Measurements from ENCODE around the gene GRB10.

Gene GRB10

DNA sequence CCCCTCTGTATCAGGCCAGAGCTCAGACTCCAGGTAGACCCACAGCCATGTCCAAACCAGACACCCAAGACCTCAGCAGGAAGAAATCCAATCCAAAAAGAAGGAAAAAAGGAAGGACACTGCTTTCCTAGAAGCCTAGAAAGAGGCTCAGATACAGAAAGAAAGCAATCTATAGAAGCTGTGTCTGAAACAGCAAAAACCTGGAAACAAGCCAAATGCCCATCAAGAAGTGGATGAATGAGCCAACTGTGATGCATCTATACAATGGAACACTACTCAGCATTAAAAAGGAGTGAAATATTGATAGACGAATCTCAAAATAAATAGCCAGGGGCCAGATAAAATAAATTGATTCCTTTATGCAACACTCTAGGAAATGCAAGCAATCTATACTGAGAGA is 31.6 kb downstream of the GRB10 start:
- Histone ChIP-seq H3K4me2 (ENCODE audit: insufficient read depth, low read length) (no peak overlapping the region), H3K4me3 (ENCODE audit: low read depth in 1 of 2, low read length in 2 of 2) (no peak overlapping the region)
- ATAC-seq (ENCODE audit: insufficient read depth, low read depth): no peak

DNA sequence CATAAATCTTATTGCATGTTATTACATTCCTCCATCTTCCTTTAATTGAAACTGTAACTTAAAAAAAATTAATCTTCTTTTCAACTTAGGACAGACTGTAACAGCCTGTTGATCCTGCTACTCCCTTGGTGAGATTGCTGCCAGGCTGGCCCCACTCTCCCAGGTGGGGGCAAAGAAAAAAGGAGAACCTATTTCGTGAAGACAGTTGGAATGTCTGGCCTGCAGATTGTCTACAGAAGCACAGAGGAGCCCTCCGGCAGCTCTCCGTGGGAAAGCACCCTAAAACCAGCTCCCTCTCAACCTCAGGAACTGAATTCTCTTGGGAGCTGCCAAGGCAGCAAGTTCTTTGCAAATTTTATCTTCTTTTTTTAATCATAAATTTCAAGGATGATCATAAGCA is 32.8 kb downstream of the GRB10 start:
- Histone ChIP-seq H3K27me3 (ENCODE audit: insufficient read depth, low read length, poor library complexity) (no peaks in the 10 kb centered on the region), H2AFZ (ENCODE audit: low read depth, low read length) (no peak overlapping the region), H3K27ac (ENCODE audit: low read length) (no peak overlapping the region), H3K4me3 (ENCODE audit: low read depth in 1 of 2, low read length in 2 of 2) (no peak overlapping the region), H3K9me3 (ENCODE audit: insufficient read depth, low read length, severe bottlenecking) (no peaks in the 10 kb centered on the region), H3K4me1 (ENCODE audit: insufficient read depth, low read length) (no peaks in the 10 kb centered on the region), H3K4me2 (ENCODE audit: insufficient read depth, low read length) (no peak overlapping the region), H4K20me1 (ENCODE audit: insufficient read depth, low read length) (no peaks in the 10 kb centered on the region), H3K9ac (ENCODE audit: low read depth, low read length) (no peak overlapping the region), H3K36me3 (ENCODE audit: insufficient read depth, low read length) (no peaks in the 10 kb centered on the region), H3K79me2 (ENCODE audit: insufficient read depth, low read length) (no peaks in the 10 kb centered on the region)
- no peak for ATAC-seq (ENCODE audit: insufficient read depth, low read depth)
- no peak for DNase-seq
- no peak for TF ChIP-seq EZH2 (IDR thresholded peaks at IDR 0.05; ENCODE audit: borderline replicate concordance, low read depth, low read length, severe bottlenecking)
- TF ChIP-seq, protein P1, sequence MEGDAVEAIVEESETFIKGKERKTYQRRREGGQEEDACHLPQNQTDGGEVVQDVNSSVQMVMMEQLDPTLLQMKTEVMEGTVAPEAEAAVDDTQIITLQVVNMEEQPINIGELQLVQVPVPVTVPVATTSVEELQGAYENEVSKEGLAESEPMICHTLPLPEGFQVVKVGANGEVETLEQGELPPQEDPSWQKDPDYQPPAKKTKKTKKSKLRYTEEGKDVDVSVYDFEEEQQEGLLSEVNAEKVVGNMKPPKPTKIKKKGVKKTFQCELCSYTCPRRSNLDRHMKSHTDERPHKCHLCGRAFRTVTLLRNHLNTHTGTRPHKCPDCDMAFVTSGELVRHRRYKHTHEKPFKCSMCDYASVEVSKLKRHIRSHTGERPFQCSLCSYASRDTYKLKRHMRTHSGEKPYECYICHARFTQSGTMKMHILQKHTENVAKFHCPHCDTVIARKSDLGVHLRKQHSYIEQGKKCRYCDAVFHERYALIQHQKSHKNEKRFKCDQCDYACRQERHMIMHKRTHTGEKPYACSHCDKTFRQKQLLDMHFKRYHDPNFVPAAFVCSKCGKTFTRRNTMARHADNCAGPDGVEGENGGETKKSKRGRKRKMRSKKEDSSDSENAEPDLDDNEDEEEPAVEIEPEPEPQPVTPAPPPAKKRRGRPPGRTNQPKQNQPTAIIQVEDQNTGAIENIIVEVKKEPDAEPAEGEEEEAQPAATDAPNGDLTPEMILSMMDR (IDR thresholded peaks at IDR 0.05; ENCODE audit: borderline replicate concordance, extremely low read depth, low read length, poor library complexity, severe bottlenecking): no peak

More for the DNA sequence above, 31.6 kb downstream of the GRB10 start:
- Histone ChIP-seq H3K4me1 (ENCODE audit: insufficient read depth, low read length) (no peaks in the 10 kb centered on the region), H3K27ac (ENCODE audit: low read length) (no peak overlapping the region), H3K27me3 (ENCODE audit: insufficient read depth, low read length, poor library complexity) (no peaks in the 10 kb centered on the region), H3K36me3 (ENCODE audit: insufficient read depth, low read length) (no peaks in the 10 kb centered on the region), H3K79me2 (ENCODE audit: insufficient read depth, low read length) (no peaks in the 10 kb centered on the region), H3K9ac (ENCODE audit: low read depth, low read length) (no peak overlapping the region), H2AFZ (ENCODE audit: low read depth, low read length) (no peak overlapping the region), H4K20me1 (ENCODE audit: insufficient read depth, low read length) (no peaks in the 10 kb centered on the region), H3K9me3 (ENCODE audit: insufficient read depth, low read length, severe bottlenecking) (no peaks in the 10 kb centered on the region)
- no peak for DNase-seq
- TF ChIP-seq, protein P1 (IDR thresholded peaks at IDR 0.05; ENCODE audit: borderline replicate concordance, extremely low read depth, low read length, poor library complexity, severe bottlenecking): no peak
- no peak for TF ChIP-seq EZH2 (IDR thresholded peaks at IDR 0.05; ENCODE audit: borderline replicate concordance, low read depth, low read length, severe bottlenecking)

DNA sequence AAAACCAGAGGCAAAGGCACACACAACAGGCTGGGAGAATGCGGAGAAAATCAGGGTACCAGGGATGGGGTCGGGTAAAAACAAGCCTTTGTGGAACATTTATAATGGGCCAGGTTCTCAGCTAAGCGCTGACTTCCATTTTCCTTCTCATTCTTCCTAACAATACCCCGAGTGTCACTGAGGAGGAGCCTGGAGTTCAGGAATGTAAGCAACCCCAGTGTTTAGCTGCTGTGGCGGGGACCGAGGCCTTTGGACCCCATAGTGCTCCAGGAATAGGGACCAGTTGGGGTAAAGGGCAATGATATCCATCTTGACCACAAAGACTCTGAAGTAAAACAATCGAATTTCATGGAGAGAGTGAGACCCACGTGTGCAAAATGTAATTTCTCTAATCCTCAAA is 34.2 kb downstream of the GRB10 start:
- no peak overlapping the region for H3K9ac ChIP-seq (ENCODE audit: low read depth, low read length)
- no peaks in the 10 kb centered on the region for H3K4me1 ChIP-seq (ENCODE audit: insufficient read depth, low read length)
- no peak for TF ChIP-seq EZH2 (IDR thresholded peaks at IDR 0.05; ENCODE audit: borderline replicate concordance, low read depth, low read length, severe bottlenecking)
- TF ChIP-seq, protein P1 (IDR thresholded peaks at IDR 0.05; ENCODE audit: borderline replicate concordance, extremely low read depth, low read length, poor library complexity, severe bottlenecking): no peak
- H3K27me3 ChIP-seq (ENCODE audit: insufficient read depth, low read length, poor library complexity): no peaks in the 10 kb centered on the region
- ATAC-seq (ENCODE audit: insufficient read depth, low read depth) (no peak), DNase-seq (no peak)
- no peaks in the 10 kb centered on the region for H3K9me3 ChIP-seq (ENCODE audit: insufficient read depth, low read length, severe bottlenecking)
- H2AFZ ChIP-seq (ENCODE audit: low read depth, low read length): no peak overlapping the region
- H3K79me2 ChIP-seq (ENCODE audit: insufficient read depth, low read length): no peaks in the 10 kb centered on the region
- H3K4me2 ChIP-seq (ENCODE audit: insufficient read depth, low read length): no peak overlapping the region
- no peak overlapping the region for H3K27ac ChIP-seq (ENCODE audit: low read length)
- no peaks in the 10 kb centered on the region for H4K20me1 ChIP-seq (ENCODE audit: insufficient read depth, low read length)
- H3K4me3 ChIP-seq (ENCODE audit: low read depth in 1 of 2, low read length in 2 of 2): no peak overlapping the region
- no peaks in the 10 kb centered on the region for H3K36me3 ChIP-seq (ENCODE audit: insufficient read depth, low read length)

DNA sequence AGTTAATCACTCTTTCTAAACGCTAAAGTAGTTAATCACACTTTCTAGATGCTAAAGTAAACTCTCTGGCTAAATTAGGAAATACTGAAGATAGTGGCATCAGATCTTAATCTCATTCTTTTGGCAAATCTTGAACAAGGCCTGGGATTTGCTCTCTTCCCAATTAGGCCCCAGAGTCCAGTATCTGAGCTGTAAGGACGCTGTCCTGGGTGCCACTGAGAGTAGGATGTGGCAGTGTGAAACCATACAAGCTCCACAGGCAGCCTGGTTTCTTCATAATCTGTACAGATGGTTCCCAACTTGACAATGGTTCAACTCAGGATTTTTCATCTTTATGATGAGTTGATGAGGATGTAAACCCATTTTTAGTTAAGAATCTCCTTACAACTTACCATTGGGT is 36.9 kb downstream of the GRB10 start:
- Histone ChIP-seq H3K9ac (ENCODE audit: low read depth, low read length) (no peak overlapping the region), H3K36me3 (ENCODE audit: insufficient read depth, low read length) (no peaks in the 10 kb centered on the region), H3K4me3 (ENCODE audit: low read depth in 1 of 2, low read length in 2 of 2) (no peak overlapping the region), H4K20me1 (ENCODE audit: insufficient read depth, low read length) (no peaks in the 10 kb centered on the region), H3K9me3 (ENCODE audit: insufficient read depth, low read length, severe bottlenecking) (no peaks in the 10 kb centered on the region), H3K27me3 (ENCODE audit: insufficient read depth, low read length, poor library complexity) (no peaks in the 10 kb centered on the region), H3K4me2 (ENCODE audit: insufficient read depth, low read length) (no peak overlapping the region), H2AFZ (ENCODE audit: low read depth, low read length) (no peak overlapping the region), H3K27ac (ENCODE audit: low read length) (no peak overlapping the region), H3K4me1 (ENCODE audit: insufficient read depth, low read length) (no peaks in the 10 kb centered on the region), H3K79me2 (ENCODE audit: insufficient read depth, low read length) (no peaks in the 10 kb centered on the region)
- no peak for DNase-seq
- no peak for TF ChIP-seq EZH2 (IDR thresholded peaks at IDR 0.05; ENCODE audit: borderline replicate concordance, low read depth, low read length, severe bottlenecking)
- TF ChIP-seq, protein P1 (IDR thresholded peaks at IDR 0.05; ENCODE audit: borderline replicate concordance, extremely low read depth, low read length, poor library complexity, severe bottlenecking): no peak
- no peak for ATAC-seq (ENCODE audit: insufficient read depth, low read depth)
